ENCODE results near the gene RAB1A. TPM values are rescaled to one million over a fixed set of nuclear protein-coding genes. Genes with fewer than 3 reads are reported as not detected.

The RAB1A gene
- total RNA-seq, 1 experiment from 2014 or later = 119 TPM

GRCh38 chr2:65044097-65044735 lies 85.7 kb downstream of the RAB1A start:
- Histone ChIP-seq H3K27me3 (replicated peaks; ENCODE audit: insufficient read depth, low read depth, low read length, poor library complexity) (no peaks in the 10 kb centered on the region), H3K27ac (ENCODE audit: low read depth, low read length, poor library complexity, severe bottlenecking) (no peak overlapping the region), H3K36me3 (ENCODE audit: insufficient read depth, low read length, poor library complexity, severe bottlenecking) (no peaks in the 10 kb centered on the region), H3K4me3 (ENCODE audit: low read depth, low read length, poor library complexity, severe bottlenecking) (no peak overlapping the region), H3K4me1 (ENCODE audit: insufficient read depth, low read length, poor library complexity, severe bottlenecking) (no peaks in the 10 kb centered on the region), H3K9me3 (ENCODE audit: low read depth, low read length, poor library complexity, severe bottlenecking) (no peaks in the 10 kb centered on the region)
- DNase-seq (ENCODE audit: low spot score) = no peak
- intact Hi-C loops (cut with micrococcal nuclease; ENCODE audit: unreplicated experiment) = no loop called here
- TF ChIP-seq CTCF (conservative IDR thresholded peaks at IDR 0.05; ENCODE audit: low read depth, low read length) (no peak), EZH2 (IDR thresholded peaks at IDR 0.05; ENCODE audit: borderline replicate concordance, low read depth, low read length, poor library complexity, severe bottlenecking) (no peak)
- ChIA-PET CTCF (no interaction called here), POLR2A (ENCODE audit: low non-redundant PET) (no interaction called here)
- BruUV-seq (replicated peaks) = no TSS peak

DNA sequence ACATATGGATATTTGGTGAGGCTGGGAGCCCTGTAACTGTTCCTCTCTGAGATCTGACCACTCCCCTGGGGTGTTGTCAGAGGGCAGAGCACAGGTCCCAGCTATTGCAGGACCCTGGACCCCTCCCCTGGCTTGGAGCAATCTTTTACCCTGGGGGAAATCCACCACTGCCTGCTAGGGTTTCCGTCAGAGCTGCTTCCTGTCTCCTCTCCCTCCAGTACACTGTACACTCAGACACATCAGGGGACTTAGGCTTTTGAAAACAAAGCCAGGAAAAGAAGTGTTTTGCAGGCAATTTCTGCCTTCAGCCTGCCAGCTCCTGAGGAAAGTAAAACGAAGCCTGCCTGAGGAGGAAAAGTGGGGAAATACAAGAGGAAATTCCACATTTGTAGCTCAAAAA lies 86.9 kb downstream of the RAB1A start:
- TF ChIP-seq EZH2 (IDR thresholded peaks at IDR 0.05; ENCODE audit: borderline replicate concordance, low read depth, low read length, poor library complexity, severe bottlenecking) (no peak), CTCF (conservative IDR thresholded peaks at IDR 0.05; ENCODE audit: low read depth, low read length) (no peak)
- no peak for DNase-seq (ENCODE audit: low spot score)
- Histone ChIP-seq H3K27ac (ENCODE audit: low read depth, low read length, poor library complexity, severe bottlenecking) (no peak overlapping the region), H3K36me3 (ENCODE audit: insufficient read depth, low read length, poor library complexity, severe bottlenecking) (no peaks in the 10 kb centered on the region), H3K4me1 (ENCODE audit: insufficient read depth, low read length, poor library complexity, severe bottlenecking) (no peaks in the 10 kb centered on the region), H3K4me3 (ENCODE audit: low read depth, low read length, poor library complexity, severe bottlenecking) (no peak overlapping the region), H3K9me3 (ENCODE audit: low read depth, low read length, poor library complexity, severe bottlenecking) (no peaks in the 10 kb centered on the region), H3K27me3 (replicated peaks; ENCODE audit: insufficient read depth, low read depth, low read length, poor library complexity) (no peaks in the 10 kb centered on the region)
- ChIA-PET CTCF (no interaction called here), POLR2A (ENCODE audit: low non-redundant PET) (no interaction called here)
- BruUV-seq (replicated peaks) = no TSS peak
- intact Hi-C loops (cut with micrococcal nuclease; ENCODE audit: unreplicated experiment) = no loop called here

DNA sequence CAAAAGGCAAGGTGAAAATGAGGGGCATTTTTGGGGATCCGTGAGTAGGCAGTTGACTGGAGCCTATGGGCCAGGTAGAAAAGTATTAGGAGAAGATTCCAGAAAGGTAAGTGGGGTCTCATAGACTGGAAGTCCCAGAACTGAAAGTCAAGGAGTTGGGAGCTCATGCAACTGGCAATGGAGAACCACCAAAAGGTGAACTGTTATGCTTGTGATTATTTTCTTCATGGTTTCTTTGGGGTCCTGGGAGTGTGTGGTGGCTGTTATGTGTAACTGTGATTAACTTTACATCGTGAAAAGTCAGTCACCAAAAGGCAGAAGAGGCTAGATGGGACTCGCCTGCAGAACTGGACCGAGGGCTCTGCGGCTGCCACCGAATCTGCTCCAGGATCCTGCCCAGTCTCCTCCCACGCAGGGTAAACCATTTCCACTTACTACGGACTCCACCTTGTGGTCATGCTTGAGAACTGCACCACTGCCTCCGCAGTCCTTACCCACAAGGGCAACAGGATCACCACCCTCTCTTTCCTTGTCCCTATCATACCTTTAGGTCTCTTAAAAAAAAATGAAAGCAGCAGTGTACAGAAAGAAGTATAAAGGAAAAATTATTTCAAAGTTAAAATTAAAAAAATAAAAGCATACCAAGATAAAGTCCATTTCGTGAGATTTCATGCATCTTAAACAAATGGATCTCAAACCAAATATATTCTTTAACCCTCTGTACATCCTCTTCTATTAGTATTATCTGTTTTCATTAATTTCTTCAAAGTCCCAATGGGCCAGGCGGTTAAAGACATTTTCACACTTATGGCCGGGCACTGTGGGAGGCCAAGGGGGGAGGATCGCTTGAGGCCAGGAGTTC lies 89.3 kb downstream of the RAB1A start:
- ChIA-PET CTCF (interaction anchor here (2.3 kb wide), 1 partner anchor 123 kb away, joined by 18 read pairs; no protein-coding TSS in a partner anchor), POLR2A (ENCODE audit: low non-redundant PET) (no interaction called here)
- Histone ChIP-seq H3K9me3 (ENCODE audit: low read depth, low read length, poor library complexity, severe bottlenecking) (no peaks in the 10 kb centered on the region), H3K36me3 (ENCODE audit: insufficient read depth, low read length, poor library complexity, severe bottlenecking) (no peaks in the 10 kb centered on the region), H3K4me1 (ENCODE audit: insufficient read depth, low read length, poor library complexity, severe bottlenecking) (peaks cover 6% of the 10 kb centered on the region), H3K4me3 (ENCODE audit: low read depth, low read length, poor library complexity, severe bottlenecking) (no peak overlapping the region), H3K27me3 (replicated peaks; ENCODE audit: insufficient read depth, low read depth, low read length, poor library complexity) (no peaks in the 10 kb centered on the region), H3K27ac (ENCODE audit: low read depth, low read length, poor library complexity, severe bottlenecking) (no peak overlapping the region)
- intact Hi-C loops (cut with micrococcal nuclease; ENCODE audit: unreplicated experiment) = loop anchor here (1.0 kb wide), 1 partner anchor 123 kb away; no protein-coding TSS in a partner anchor
- DNase-seq (ENCODE audit: low spot score) = peak; percentile 88
- peak; percentile 95 for TF ChIP-seq CTCF (conservative IDR thresholded peaks at IDR 0.05; ENCODE audit: low read depth, low read length)
- no peak for TF ChIP-seq EZH2 (IDR thresholded peaks at IDR 0.05; ENCODE audit: borderline replicate concordance, low read depth, low read length, poor library complexity, severe bottlenecking)
- no TSS peak for BruUV-seq (replicated peaks)

All from A673 (cell line).